Endothelial cell of umbilical vein (primary cell): Measurements from ENCODE around the gene SLC11A1. TPM values are rescaled to one million over a fixed set of nuclear protein-coding genes. Genes with fewer than 3 reads are reported as not detected.

Experiments
- BruUV-seq: library from RNA; stranded (reverse); fragments of 400-500 nt; replicated peaks from 2 replicates; lab custom pipeline; 2021; lab: Mats Ljungman, UMichigan
- CTCF ChIA-PET: fragments of 300-600, 350-600 bp; sonication (Branson Sonifier 250); formaldehyde crosslinking; loops from one replicate; lab custom pipeline; 2021; ENCODE audit warnings: antibody characterized with exemption, inconsistent platforms; lab: Charles Lee
- POLR2A ChIA-PET: fragments of 300-600, 350-600 bp; sonication (Branson Sonifier 250); formaldehyde crosslinking; loops from one replicate; lab custom pipeline; 2021; ENCODE audit warnings: antibody characterized with exemption, inconsistent platforms; lab: Charles Lee
- DNase-seq: peaks from one replicate; pipeline ENCODE4 v3.0.0-alpha.2; 2011; ENCODE audit warnings: low read depth, low spot score
- FAIRE-seq: peaks from 2 replicates; lab custom pipeline; 2011; peaks lifted over from hg19 to GRCh38; lab: Jason Lieb, UNC
- H2AFZ ChIP-seq: 2 replicates; pipeline ENCODE4 v1.6.0; 2012; ENCODE audit warnings: low read depth, low read length, control low read depth, inconsistent platforms
- H3K27ac ChIP-seq: 2 replicates; pipeline ENCODE4 v1.5.1; 2011; ENCODE audit warnings: low read depth, mild to moderate bottlenecking, control low read depth, low read length, moderate library complexity; ENCODE audit not compliant: insufficient read depth
- H3K27me3 ChIP-seq, 2 experiments: 2 replicates each; pipeline versions ENCODE4 v1.6.0 to v1.6.1; 2011; ENCODE audit warnings: low read length in 2 of 2, mixed read lengths in 1 of 2; ENCODE audit not compliant: control insufficient read depth in 2 of 2, insufficient read depth in 2 of 2
- H3K36me3 ChIP-seq, 2 experiments: 2 replicates in 1 of 2; 3 replicates in 1 of 2; pipeline ENCODE4 v1.5.1; 2011; ENCODE audit warnings: low read length in 2 of 2, mild to moderate bottlenecking in 1 of 2, moderate library complexity in 1 of 2; ENCODE audit not compliant: control insufficient read depth in 2 of 2, insufficient read depth in 2 of 2; ENCODE audit errors: extremely low read depth in 1 of 2
- H3K4me1 ChIP-seq: 3 replicates; pipeline ENCODE4 v1.5.1; 2011; ENCODE audit warnings: mild to moderate bottlenecking, low read length; ENCODE audit not compliant: control insufficient read depth, insufficient read depth; ENCODE audit errors: extremely low read depth
- H3K4me2 ChIP-seq: 2 replicates; pipeline ENCODE4 v1.6.1; 2011; ENCODE audit warnings: low read length, control low read depth, mixed read lengths; ENCODE audit not compliant: insufficient read depth
- H3K4me3 ChIP-seq, 3 experiments: fragments of 200-600 bp in 1 of 3; sonication (generic), shearing (Covaris generic) in 1 of 3; replicated peaks in 1 of 3; 2 replicates each; pipeline ENCODE4 v1.5.1; 2011 to 2016; ENCODE audit warnings: control low read depth in 3 of 3, low read length in 3 of 3, mild to moderate bottlenecking in 2 of 3, inconsistent platforms in 1 of 3, low read depth in 1 of 3, moderate library complexity in 1 of 3; ENCODE audit not compliant: insufficient read depth in 1 of 3
- H3K79me2 ChIP-seq: 2 replicates; pipeline ENCODE4 v1.6.0; 2012; ENCODE audit warnings: low read length, inconsistent platforms; ENCODE audit not compliant: control insufficient read depth, insufficient read depth
- H3K9ac ChIP-seq: replicated peaks from 2 replicates; pipeline ENCODE3; 2011; ENCODE audit warnings: low read length, control low read depth; ENCODE audit not compliant: insufficient read depth; ENCODE audit errors: extremely low read depth
- H3K9me1 ChIP-seq: replicated peaks from 3 replicates; pipeline ENCODE4 v1.6.0; 2011; ENCODE audit warnings: mild to moderate bottlenecking, low read length; ENCODE audit not compliant: control insufficient read depth, insufficient read depth; ENCODE audit errors: extremely low read depth
- H3K9me3 ChIP-seq: replicated peaks from 2 replicates; pipeline ENCODE4 v1.5.1; 2012; ENCODE audit warnings: low read length, inconsistent platforms; ENCODE audit not compliant: control insufficient read depth, insufficient read depth
- H4K20me1 ChIP-seq: replicated peaks from 2 replicates; pipeline ENCODE3; 2011; ENCODE audit warnings: mild to moderate bottlenecking, low read length; ENCODE audit not compliant: control insufficient read depth, insufficient read depth; ENCODE audit errors: extremely low read depth
- CTCF ChIP-seq, 2 donors: IDR thresholded peaks; 1 replicate in 1 of 2; 2 replicates in 1 of 2; pipeline ENCODE4 v1.5.1; 2011; ENCODE audit warnings: low read length in 2 of 2, mild to moderate bottlenecking in 2 of 2, moderate library complexity in 2 of 2, control low read depth in 1 of 2, inconsistent platforms in 1 of 2, low read depth in 1 of 2; ENCODE audit not compliant: insufficient read depth in 1 of 2; ENCODE audit errors: extremely low read depth in 1 of 2
- EZH2 ChIP-seq: IDR thresholded peaks from 2 replicates; pipeline ENCODE4 v1.6.1; 2012; ENCODE audit warnings: borderline replicate concordance, low read depth, mild to moderate bottlenecking, moderate library complexity, low read length, inconsistent platforms; ENCODE audit not compliant: severe bottlenecking
- FOS ChIP-seq: IDR thresholded peaks from 2 replicates; pipeline ENCODE4 v1.6.1; 2011; ENCODE audit warnings: mild to moderate bottlenecking, low read length, moderate library complexity, borderline replicate concordance; ENCODE audit not compliant: insufficient read depth
- GATA2 ChIP-seq: IDR thresholded peaks from 2 replicates; pipeline ENCODE4 v1.7.0; 2011; ENCODE audit warnings: low read depth, mild to moderate bottlenecking, moderate library complexity, mixed read lengths, low read length; ENCODE audit not compliant: insufficient read length, insufficient read depth
- JUN ChIP-seq: IDR thresholded peaks from 2 replicates; pipeline ENCODE4 v1.6.1; 2011; ENCODE audit warnings: borderline replicate concordance, low read depth; ENCODE audit not compliant: insufficient read length, insufficient read depth
- MAX ChIP-seq: IDR thresholded peaks from 2 replicates; pipeline ENCODE4 v1.6.1; 2011; ENCODE audit not compliant: insufficient read depth, insufficient read length
- MYC ChIP-seq: IDR thresholded peaks from one replicate; pipeline ENCODE4 v1.6.1; 2011; ENCODE audit warnings: mild to moderate bottlenecking, low read depth, low read length
- POLR2A ChIP-seq: IDR thresholded peaks from 2 replicates; pipeline ENCODE4 v1.6.1; 2012; ENCODE audit warnings: low read depth, mild to moderate bottlenecking, control low read depth, low read length
- POLR2AphosphoS5 ChIP-seq: IDR thresholded peaks from 2 replicates; pipeline ENCODE4 v1.6.1; 2012; ENCODE audit warnings: low read depth, mild to moderate bottlenecking, control low read depth, low read length, moderate library complexity; ENCODE audit not compliant: insufficient read depth
- dilution Hi-C: fragments of 300-500 bp; cut with MboI; formaldehyde crosslinking; loops from one replicate; pipeline ENCODE4 v1.15.0; 2019; ENCODE audit warnings: low sequenced_read_pairs; ENCODE audit not compliant: extremely low pct_ligation_motif_present
- intact Hi-C: fragments of 100-400 bp; cut with micrococcal nuclease; formaldehyde crosslinking; loops from one replicate; pipeline ENCODE4 v1.10.0; 2022
- polyA plus RNA-seq, 4 experiments: library from polyadenylated mRNA; depleted of rRNA in 3 of 4; stranded (reverse) in 3 of 4; unstranded in 1 of 4; fragments of >200 nt; gene quantifications; 2 replicates each; pipeline versions ENCODE4 v1.2.1 to v1.2.3, GENCODE V29; 2011 to 2012; ENCODE audit warnings: missing spikeins in 1 of 4
- total RNA-seq: library from RNA; stranded (reverse); gene quantifications from 2 replicates; pipeline ENCODE4 v1.2.3, GENCODE V29; 2021

The SLC11A1 gene
- total and polyA plus RNA-seq, 2 donors (not counting 3 experiments of a cell fraction or from before 2014, with no cell fraction given): 0.03 TPM; not detected in 1

- H3K27me3 ChIP-seq: no peaks in the 10 kb centered on the region
- no peak overlapping the region for H3K4me3 ChIP-seq
- peak overlapping the region; percentile 60 for H3K4me2 ChIP-seq
- intact Hi-C loops (loop anchor here (5.0 kb wide), 1 partner anchor 235 kb away; no protein-coding TSS in a partner anchor), dilution Hi-C loops (no loop called here)
- H3K9me3 ChIP-seq: no peaks in the 10 kb centered on the region
- no peak for DNase-seq
- H3K27ac ChIP-seq: peak overlapping the region; percentile 82
- H2AFZ ChIP-seq: peak overlapping the region; percentile 27
- ChIA-PET POLR2A (no interaction called here), CTCF (interaction anchor here (2.0 kb wide), 1 partner anchor 69 kb away, joined by 9 read pairs; no protein-coding TSS in a partner anchor)
- FAIRE-seq: no peak
- H3K36me3 ChIP-seq: peaks cover 0 to 6% of the 10 kb centered on the region in 2 experiments
- no peak overlapping the region for H3K9ac ChIP-seq
- no peak for TF ChIP-seq GATA2
- TF ChIP-seq MYC: no peak
- TF ChIP-seq POLR2AphosphoS5: no peak
- TF ChIP-seq FOS: no peak
- TF ChIP-seq POLR2A: no peak
- no peak for TF ChIP-seq MAX
- no peak for TF ChIP-seq CTCF (IDR thresholded peaks at IDR 0.05; ENCODE audit: extremely low read depth in 1 of 2, insufficient read depth in 1 of 2, low read depth in 1 of 2, low read length in 2 of 2)
- TF ChIP-seq EZH2: no peak
- TF ChIP-seq JUN: no peak
- peaks cover 33% of the 10 kb centered on the region for H3K4me1 ChIP-seq
- H3K9me1 ChIP-seq: no peaks in the 10 kb centered on the region
- no peaks in the 10 kb centered on the region for H4K20me1 ChIP-seq
- TSS peak; percentile 10 for BruUV-seq
- peaks cover 21% of the 10 kb centered on the region for H3K79me2 ChIP-seq
These were observed 15.4 kb downstream of the SLC11A1 start for GRCh38 chr2:218397463-218397819.
